GM23338 (cell line): ENCODE measurements around the gene PSMD11. TPM values are rescaled to one million over a fixed set of nuclear protein-coding genes. Genes with fewer than 3 reads are reported as not detected.

ENCODE experiments used
- ATAC-seq: fragments of 200-7000 bp; cut with Tn5 transposase; 3 replicates; pipeline ENCODE4 v1.9.1; 2020
- DNase-seq: peaks from one replicate; pipeline ENCODE4 v3.0.0-alpha.2; 2015; ENCODE audit warnings: low spot score
- H2AFZ ChIP-seq: fragments of 200-600 bp; sonication (generic); 2 replicates; pipeline ENCODE4 v1.8.0; 2016; ENCODE audit warnings: antibody characterized with exemption, mild to moderate bottlenecking, moderate library complexity
- H3F3A ChIP-seq: fragments of 200-600 bp; sonication (generic); replicated peaks from 2 replicates; pipeline ENCODE4 v1.8.0; 2017; ENCODE audit warnings: antibody characterized with exemption, mixed run types, low read depth
- H3K27ac ChIP-seq: fragments of 200-600 bp; sonication (generic); 2 replicates; pipeline ENCODE4 v1.6.1; 2016; ENCODE audit warnings: low read depth
- H3K27me3 ChIP-seq: fragments of 200-600 bp; sonication (generic); 2 replicates; pipeline ENCODE4 v1.8.0; 2016; ENCODE audit warnings: mild to moderate bottlenecking, mixed run types, moderate library complexity; ENCODE audit not compliant: insufficient read depth
- H3K36me3 ChIP-seq: fragments of 200-600 bp; sonication (generic); 2 replicates; pipeline ENCODE4 v1.8.0; 2016; ENCODE audit warnings: mild to moderate bottlenecking; ENCODE audit not compliant: insufficient read depth
- H3K4me1 ChIP-seq: fragments of 200-600 bp; sonication (generic); 2 replicates; pipeline ENCODE4 v1.8.0; 2016; ENCODE audit warnings: mild to moderate bottlenecking, moderate library complexity; ENCODE audit not compliant: insufficient read depth
- H3K4me2 ChIP-seq: fragments of 200-600 bp; sonication (generic); 2 replicates; pipeline ENCODE4 v1.7.1; 2017; ENCODE audit warnings: mixed run types
- H3K4me3 ChIP-seq: fragments of 200-600 bp; sonication (generic); 2 replicates; pipeline ENCODE4 v1.6.1; 2016; ENCODE audit warnings: mixed run types
- H3K79me2 ChIP-seq: fragments of 200-600 bp; sonication (generic); replicated peaks from 2 replicates; pipeline ENCODE4 v1.8.0; 2017; ENCODE audit warnings: mild to moderate bottlenecking; ENCODE audit not compliant: insufficient read depth
- H3K9me2 ChIP-seq: fragments of 200-600 bp; sonication (generic); 2 replicates; pipeline ENCODE4 v1.8.0; 2017; ENCODE audit not compliant: insufficient read depth
- H4K20me1 ChIP-seq: fragments of 200-600 bp; sonication (generic); replicated peaks from 2 replicates; pipeline ENCODE4 v1.8.0; 2017; ENCODE audit warnings: mild to moderate bottlenecking; ENCODE audit not compliant: insufficient read depth
- H3K27ac Mint-ChIP-seq: 2 replicates; pipeline ENCODE4 v1.8.0; 2020; ENCODE audit warnings: inconsistent platforms, mild to moderate bottlenecking, moderate library complexity, mixed read lengths
- H3K27me3 Mint-ChIP-seq: 3 replicates; pipeline ENCODE4 v1.8.0; 2022; ENCODE audit warnings: low read depth, mild to moderate bottlenecking, moderate library complexity, mixed read lengths, inconsistent platforms; ENCODE audit not compliant: insufficient read depth, poor library complexity
- H3K36me3 Mint-ChIP-seq: 3 replicates; pipeline ENCODE4 v1.8.0; 2021; ENCODE audit warnings: low read depth, mild to moderate bottlenecking, inconsistent platforms, moderate library complexity, mixed read lengths
- H3K4me1 Mint-ChIP-seq: 3 replicates; pipeline ENCODE4 v1.8.0; 2020; ENCODE audit warnings: mild to moderate bottlenecking, inconsistent platforms, mixed read lengths
- H3K4me3 Mint-ChIP-seq: 3 replicates; pipeline ENCODE4 v1.8.0; 2021; ENCODE audit warnings: moderate library complexity, mild to moderate bottlenecking, inconsistent platforms, mixed read lengths
- H3K9me3 Mint-ChIP-seq: 3 replicates; pipeline ENCODE4 v1.8.0; 2020; ENCODE audit warnings: moderate library complexity, mild to moderate bottlenecking, inconsistent platforms, mixed read lengths
- CREB1 ChIP-seq: fragments of 250-450 bp; sonication (Bioruptor Pico); IDR thresholded peaks from 2 replicates; pipeline ENCODE4 v1.5.0; 2020; ENCODE audit warnings: low read depth, mild to moderate bottlenecking, moderate library complexity
- CTCF ChIP-seq, 2 experiments: fragments of 200-600 bp in 1 of 2; sonication (generic) in 1 of 2; conservative IDR thresholded peaks; 2 replicates each; pipeline versions ENCODE4 v1.5.1 to v1.6.1; 2016 to 2017; ENCODE audit warnings: antibody characterized with exemption in 2 of 2, low read depth in 2 of 2, mild to moderate bottlenecking in 2 of 2, moderate library complexity in 1 of 2
- ETS1 ChIP-seq: IDR thresholded peaks from 2 replicates; pipeline ENCODE4 v1.6.1; 2016; ENCODE audit warnings: antibody characterized with exemption
- EZH2phosphoT487 ChIP-seq: fragments of 200-600 bp; sonication (generic); IDR thresholded peaks from one replicate; pipeline ENCODE4 v1.8.1; 2018; ENCODE audit warnings: antibody characterized with exemption; ENCODE audit not compliant: unreplicated experiment
- NANOG ChIP-seq: IDR thresholded peaks from 2 replicates; pipeline ENCODE4 v1.6.1; 2016; ENCODE audit warnings: antibody characterized with exemption, borderline replicate concordance
- POLR2AphosphoS5 ChIP-seq: IDR thresholded peaks from 2 replicates; pipeline ENCODE4 v1.6.1; 2016; ENCODE audit warnings: antibody characterized with exemption, low read depth
- REST ChIP-seq: IDR thresholded peaks from one replicate; pipeline ENCODE4 v1.6.1; 2018; ENCODE audit warnings: antibody characterized with exemption; ENCODE audit not compliant: unreplicated experiment
- ZNF114 ChIP-seq: fragments of 250-450 bp; sonication (Bioruptor Pico); IDR thresholded peaks from 2 replicates; pipeline ENCODE4 v1.5.0; 2020; ENCODE audit warnings: mild to moderate bottlenecking, moderate library complexity
- ZNF331 ChIP-seq: fragments of 250-450 bp; sonication (Bioruptor Pico); IDR thresholded peaks from 2 replicates; pipeline ENCODE4 v1.5.0; 2020; ENCODE audit warnings: low read depth, mild to moderate bottlenecking, moderate library complexity
- long read RNA-seq: library from polyadenylated mRNA; unstranded; transcript quantifications from one replicate; pipeline ENCODE4 v2.0.0, GENCODE V29; 2020; ENCODE audit not compliant: unreplicated experiment
- polyA plus RNA-seq: library from polyadenylated mRNA; unstranded; fragments of >200 nt; fragmentation: Nextera tagmentation; extraction: Ambion mirVana; gene quantifications from 2 replicates; pipeline ENCODE4 v1.2.1, GENCODE V29; 2016
- total RNA-seq: library from RNA; depleted of rRNA; stranded (reverse); fragments of >200 nt; shearing (Covaris generic); gene quantifications from 2 replicates; pipeline ENCODE4 v1.2.3, GENCODE V29; 2014; rRNA removed

PSMD11 gene
- total RNA-seq, result 132 and 180 TPM in 2 replicates
- 360 and 369 TPM in 2 replicates for polyA plus RNA-seq
- long read RNA-seq, full-length matches to known transcripts, result 382 of 404 reads
- long read RNA-seq, partial matches to known transcripts, result 5 of 404 reads
- long read RNA-seq, other reads (novel, unspliced or antisense), result 17 of 404 reads

- TF ChIP-seq POLR2AphosphoS5 (peak; percentile 79), CTCF (conservative IDR thresholded peaks at IDR 0.05; ENCODE audit: low read depth in 2 of 2) (peak in 1 of 2 experiments; percentile 87; a peak in 3 of 4 replicates), ZNF114 (CRISPR knock-in tag) (no peak), NANOG (no peak), ETS1 (peak; percentile 95), ZNF331 (no peak), CREB1 (CRISPR knock-in tag) (peak; percentile 82), EZH2phosphoT487 (no peak), REST (no peak)
- peaks cover 40% of the 10 kb centered on the region for H3K36me3 Mint-ChIP-seq
Measured at GRCh38 chr17:32444301-32445073, at the start of gene PSMD11. Gene PSMD11, plus strand, starts transcription at chr17:32444510. Its CDS starts 14 bp downstream, at chr17:32444524.

More at GRCh38 chr17:32444301-32445073, at the start of gene PSMD11:
- peaks cover 51% of the 10 kb centered on the region for H3K79me2 ChIP-seq
- H3K9me2 ChIP-seq, result no peaks in the 10 kb centered on the region
- peak within 1 kb of the TSS; percentile 79 for H3K27ac ChIP-seq
- peaks cover 28% of the 10 kb centered on the region for H3K36me3 ChIP-seq
- ATAC-seq (peak; percentile 97), DNase-seq (peak; percentile 99)
- Mint-ChIP-seq H3K4me1 (peaks cover 16% of the 10 kb centered on the region), H3K4me3 (peak within 1 kb of the TSS; percentile 91), H3K27me3 (peaks cover 15% of the 10 kb centered on the region), H3K9me3 (peaks cover 9% of the 10 kb centered on the region), H3K27ac (peak within 1 kb of the TSS; percentile 91)
- peak within 1 kb of the TSS; percentile 100 for H3K4me3 ChIP-seq
- peaks cover 35% of the 10 kb centered on the region for H4K20me1 ChIP-seq
- peak within 1 kb of the TSS; percentile 100 for H3K4me2 ChIP-seq
- peaks cover 12% of the 10 kb centered on the region for H3K4me1 ChIP-seq
- no peaks in the 10 kb centered on the region for H3F3A ChIP-seq
- peaks cover 8% of the 10 kb centered on the region for H3K27me3 ChIP-seq
- peak within 1 kb of the TSS; percentile 99 for H2AFZ ChIP-seq
